GM19099 (cell line): ENCODE data around the gene BFSP2.

ENCODE experiments used
- POLR2A ChIP-seq: IDR thresholded peaks from 3 replicates; pipeline ENCODE4 v1.6.1; 2011; ENCODE audit warnings: low read depth; ENCODE audit not compliant: insufficient read length; ENCODE audit errors: extremely low read depth

The BFSP2 gene

GRCh38 chr3:133425898-133426297, 26.0 kb downstream of the BFSP2 start:
- no peak for TF ChIP-seq POLR2A

- TF ChIP-seq POLR2A, result no peak
Measured at GRCh38 chr3:133426721-133427120, 26.9 kb downstream of the BFSP2 start.

GRCh38 chr3:133428552-133428951, 28.7 kb downstream of the BFSP2 start:
- TF ChIP-seq POLR2A, result no peak

GRCh38 chr3:133429063-133429462, 29.2 kb downstream of the BFSP2 start:
- no peak for TF ChIP-seq POLR2A

GRCh38 chr3:133439563-133439962, 39.7 kb downstream of the BFSP2 start:
- no peak for TF ChIP-seq POLR2A

GRCh38 chr3:133440652-133441051, 40.8 kb downstream of the BFSP2 start:
- TF ChIP-seq POLR2A, result no peak

- TF ChIP-seq POLR2A, result no peak
Measured at GRCh38 chr3:133441867-133442270, 42.0 kb downstream of the BFSP2 start.

GRCh38 chr3:133442518-133442917, 42.7 kb downstream of the BFSP2 start:
- no peak for TF ChIP-seq POLR2A

GRCh38 chr3:133443649-133444422, 44.0 kb downstream of the BFSP2 start:
- TF ChIP-seq POLR2A, result no peak

- no peak for TF ChIP-seq POLR2A
Measured at GRCh38 chr3:133444423-133444774, 44.5 kb downstream of the BFSP2 start.

GRCh38 chr3:133445108-133445507, 45.3 kb downstream of the BFSP2 start:
- no peak for TF ChIP-seq POLR2A

- TF ChIP-seq POLR2A, result no peak
Measured at GRCh38 chr3:133447750-133448477, 48.1 kb downstream of the BFSP2 start.

- peak; percentile 51 for TF ChIP-seq POLR2A
Measured at GRCh38 chr3:133448478-133449122, 48.7 kb downstream of the BFSP2 start.

- TF ChIP-seq POLR2A, result no peak
Measured at GRCh38 chr3:133451309-133451708, 51.5 kb downstream of the BFSP2 start.

- no peak for TF ChIP-seq POLR2A
Measured at GRCh38 chr3:133452641-133453319, 52.9 kb downstream of the BFSP2 start.
